ENCODE measurements around the gene CKS2. TPM values are rescaled to one million over a fixed set of nuclear protein-coding genes. Genes with fewer than 3 reads are reported as not detected.
A peak's percentile ranks its signal among the peaks of the same experiment; 100 is the strongest.
"Not testable (repeated sequence)": the region's sequence is repeated elsewhere in the genome, so short reads cannot be mapped to it uniquely, and the experiment has no call there.

The CKS2 gene
- polyA plus RNA-seq, 1 donor from 2014 or later = 48.5 TPM

DNA sequence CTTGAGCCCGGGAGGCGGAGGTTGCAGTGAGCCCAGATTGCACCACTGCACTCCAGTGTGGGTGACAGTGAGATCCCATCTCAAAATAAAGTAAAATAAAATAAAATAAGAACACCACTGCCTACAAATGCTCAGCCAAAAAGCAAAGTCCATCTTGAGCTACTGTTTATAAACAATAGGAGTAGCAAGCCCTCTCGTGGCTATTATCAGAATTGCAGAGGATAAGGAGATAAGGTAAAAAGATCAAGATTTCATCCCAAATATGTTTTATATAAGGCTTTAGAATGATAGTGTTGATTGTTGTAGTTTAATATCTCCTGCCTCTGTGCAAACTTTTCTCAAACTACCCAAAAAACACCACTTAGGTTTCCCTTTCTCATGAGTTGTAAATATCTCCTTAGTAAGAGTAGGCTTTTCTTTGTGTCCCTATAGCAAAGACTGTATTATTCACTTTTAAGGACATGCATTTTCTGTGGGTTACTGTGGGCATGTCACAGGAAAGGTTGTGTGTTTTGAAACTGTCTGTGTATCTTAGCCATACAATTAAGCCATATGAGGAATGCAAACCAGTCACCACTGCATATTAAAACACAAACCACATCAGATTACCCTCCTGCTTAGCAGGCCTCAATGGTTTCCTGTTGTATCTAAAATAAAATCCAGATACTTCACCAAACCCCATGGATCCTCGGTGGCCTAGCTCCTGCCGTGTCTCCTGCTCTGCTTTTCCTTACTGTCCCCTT is 31.8 kb upstream of the CKS2 start:
- Histone ChIP-seq H3K27me3 (ENCODE audit: insufficient read depth, low read depth, low read length) (no peaks in the 10 kb centered on the region), H3K9ac (ENCODE audit: low read length) (no peak overlapping the region), H3K9me3 (ENCODE audit: low read length) (peaks cover 6% of the 10 kb centered on the region), H3K9me2 (ENCODE audit: insufficient read depth, low read length) (no peaks in the 10 kb centered on the region), H2AFZ (ENCODE audit: low read depth, low read length) (no peak overlapping the region), H3F3A (ENCODE audit: insufficient read depth, low read length, poor library complexity, severe bottlenecking) (no peaks in the 10 kb centered on the region), H3K36me3 (ENCODE audit: insufficient read depth, low read length) (no peaks in the 10 kb centered on the region), H3K4me3 (ENCODE audit: low read length) (no peak overlapping the region), H4K20me1 (ENCODE audit: insufficient read depth) (no peaks in the 10 kb centered on the region), H3K79me2 (replicated peaks; ENCODE audit: insufficient read depth, low read length) (no peaks in the 10 kb centered on the region), H3K27ac (ENCODE audit: low read length) (no peak overlapping the region), H3K4me2 (ENCODE audit: low read length) (no peak overlapping the region)
- TF ChIP-seq RAD21 (conservative IDR thresholded peaks at IDR 0.05) = peak; percentile 92
- TF ChIP-seq, protein P1, sequence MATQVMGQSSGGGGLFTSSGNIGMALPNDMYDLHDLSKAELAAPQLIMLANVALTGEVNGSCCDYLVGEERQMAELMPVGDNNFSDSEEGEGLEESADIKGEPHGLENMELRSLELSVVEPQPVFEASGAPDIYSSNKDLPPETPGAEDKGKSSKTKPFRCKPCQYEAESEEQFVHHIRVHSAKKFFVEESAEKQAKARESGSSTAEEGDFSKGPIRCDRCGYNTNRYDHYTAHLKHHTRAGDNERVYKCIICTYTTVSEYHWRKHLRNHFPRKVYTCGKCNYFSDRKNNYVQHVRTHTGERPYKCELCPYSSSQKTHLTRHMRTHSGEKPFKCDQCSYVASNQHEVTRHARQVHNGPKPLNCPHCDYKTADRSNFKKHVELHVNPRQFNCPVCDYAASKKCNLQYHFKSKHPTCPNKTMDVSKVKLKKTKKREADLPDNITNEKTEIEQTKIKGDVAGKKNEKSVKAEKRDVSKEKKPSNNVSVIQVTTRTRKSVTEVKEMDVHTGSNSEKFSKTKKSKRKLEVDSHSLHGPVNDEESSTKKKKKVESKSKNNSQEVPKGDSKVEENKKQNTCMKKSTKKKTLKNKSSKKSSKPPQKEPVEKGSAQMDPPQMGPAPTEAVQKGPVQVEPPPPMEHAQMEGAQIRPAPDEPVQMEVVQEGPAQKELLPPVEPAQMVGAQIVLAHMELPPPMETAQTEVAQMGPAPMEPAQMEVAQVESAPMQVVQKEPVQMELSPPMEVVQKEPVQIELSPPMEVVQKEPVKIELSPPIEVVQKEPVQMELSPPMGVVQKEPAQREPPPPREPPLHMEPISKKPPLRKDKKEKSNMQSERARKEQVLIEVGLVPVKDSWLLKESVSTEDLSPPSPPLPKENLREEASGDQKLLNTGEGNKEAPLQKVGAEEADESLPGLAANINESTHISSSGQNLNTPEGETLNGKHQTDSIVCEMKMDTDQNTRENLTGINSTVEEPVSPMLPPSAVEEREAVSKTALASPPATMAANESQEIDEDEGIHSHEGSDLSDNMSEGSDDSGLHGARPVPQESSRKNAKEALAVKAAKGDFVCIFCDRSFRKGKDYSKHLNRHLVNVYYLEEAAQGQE (IDR thresholded peaks at IDR 0.05; ENCODE audit: borderline replicate concordance) = no peak
- peak; percentile 95 for TF ChIP-seq SMC3 (conservative IDR thresholded peaks at IDR 0.05; ENCODE audit: poor library complexity)
- TF ChIP-seq, protein P2, sequence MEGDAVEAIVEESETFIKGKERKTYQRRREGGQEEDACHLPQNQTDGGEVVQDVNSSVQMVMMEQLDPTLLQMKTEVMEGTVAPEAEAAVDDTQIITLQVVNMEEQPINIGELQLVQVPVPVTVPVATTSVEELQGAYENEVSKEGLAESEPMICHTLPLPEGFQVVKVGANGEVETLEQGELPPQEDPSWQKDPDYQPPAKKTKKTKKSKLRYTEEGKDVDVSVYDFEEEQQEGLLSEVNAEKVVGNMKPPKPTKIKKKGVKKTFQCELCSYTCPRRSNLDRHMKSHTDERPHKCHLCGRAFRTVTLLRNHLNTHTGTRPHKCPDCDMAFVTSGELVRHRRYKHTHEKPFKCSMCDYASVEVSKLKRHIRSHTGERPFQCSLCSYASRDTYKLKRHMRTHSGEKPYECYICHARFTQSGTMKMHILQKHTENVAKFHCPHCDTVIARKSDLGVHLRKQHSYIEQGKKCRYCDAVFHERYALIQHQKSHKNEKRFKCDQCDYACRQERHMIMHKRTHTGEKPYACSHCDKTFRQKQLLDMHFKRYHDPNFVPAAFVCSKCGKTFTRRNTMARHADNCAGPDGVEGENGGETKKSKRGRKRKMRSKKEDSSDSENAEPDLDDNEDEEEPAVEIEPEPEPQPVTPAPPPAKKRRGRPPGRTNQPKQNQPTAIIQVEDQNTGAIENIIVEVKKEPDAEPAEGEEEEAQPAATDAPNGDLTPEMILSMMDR (IDR thresholded peaks at IDR 0.05; ENCODE audit: poor library complexity, severe bottlenecking) = peak; percentile 88

DNA sequence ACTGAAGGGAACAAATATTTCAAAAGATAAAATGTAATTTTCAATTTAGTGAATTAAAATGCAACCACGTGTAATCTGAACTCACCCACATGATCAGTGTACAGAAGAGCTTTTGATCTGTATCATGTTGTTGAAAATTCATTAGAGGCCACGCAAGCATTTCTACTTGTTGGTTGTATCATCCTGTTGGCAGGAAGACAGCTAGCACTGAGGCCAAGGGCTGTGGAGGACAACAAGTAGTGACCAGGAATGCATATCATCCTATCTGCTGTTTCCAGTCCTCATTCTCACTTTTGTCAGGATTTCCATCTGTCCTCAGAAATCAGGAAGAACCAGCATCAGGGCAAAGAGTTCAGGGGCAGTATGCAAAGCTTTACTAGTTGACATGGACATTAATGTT is 29.9 kb upstream of the CKS2 start:
- Histone ChIP-seq H3K27ac (ENCODE audit: low read length) (no peak overlapping the region), H3K79me2 (replicated peaks; ENCODE audit: insufficient read depth, low read length) (no peaks in the 10 kb centered on the region), H3K36me3 (ENCODE audit: insufficient read depth, low read length) (no peaks in the 10 kb centered on the region), H3K4me2 (ENCODE audit: low read length) (no peak overlapping the region), H4K20me1 (ENCODE audit: insufficient read depth) (no peaks in the 10 kb centered on the region), H2AFZ (ENCODE audit: low read depth, low read length) (no peak overlapping the region), H3K9me3 (ENCODE audit: low read length) (no peaks in the 10 kb centered on the region), H3K9ac (ENCODE audit: low read length) (no peak overlapping the region), H3F3A (ENCODE audit: insufficient read depth, low read length, poor library complexity, severe bottlenecking) (no peaks in the 10 kb centered on the region), H3K4me3 (ENCODE audit: low read length) (no peak overlapping the region), H3K9me2 (ENCODE audit: insufficient read depth, low read length) (no peaks in the 10 kb centered on the region), H3K27me3 (ENCODE audit: insufficient read depth, low read depth, low read length) (no peaks in the 10 kb centered on the region)
- no peak for TF ChIP-seq RAD21 (conservative IDR thresholded peaks at IDR 0.05)
- no peak for TF ChIP-seq TAF1 (IDR thresholded peaks at IDR 0.05; ENCODE audit: low read depth)
- no peak for TF ChIP-seq MXI1 (conservative IDR thresholded peaks at IDR 0.05; ENCODE audit: poor library complexity, severe bottlenecking)
- no peak for TF ChIP-seq EZH2 (IDR thresholded peaks at IDR 0.05; ENCODE audit: borderline replicate concordance, insufficient read depth, low read length, poor library complexity, severe bottlenecking)
- TF ChIP-seq POLR2AphosphoS5 (IDR thresholded peaks at IDR 0.05) = no peak
- TF ChIP-seq EP300 (conservative IDR thresholded peaks at IDR 0.05; ENCODE audit: poor library complexity, severe bottlenecking) = no peak
- no peak for TF ChIP-seq SMC3 (conservative IDR thresholded peaks at IDR 0.05; ENCODE audit: poor library complexity)
- TF ChIP-seq, protein P1 (IDR thresholded peaks at IDR 0.05; ENCODE audit: borderline replicate concordance) = no peak
- TF ChIP-seq, protein P2 (IDR thresholded peaks at IDR 0.05; ENCODE audit: poor library complexity, severe bottlenecking) = no peak

DNA sequence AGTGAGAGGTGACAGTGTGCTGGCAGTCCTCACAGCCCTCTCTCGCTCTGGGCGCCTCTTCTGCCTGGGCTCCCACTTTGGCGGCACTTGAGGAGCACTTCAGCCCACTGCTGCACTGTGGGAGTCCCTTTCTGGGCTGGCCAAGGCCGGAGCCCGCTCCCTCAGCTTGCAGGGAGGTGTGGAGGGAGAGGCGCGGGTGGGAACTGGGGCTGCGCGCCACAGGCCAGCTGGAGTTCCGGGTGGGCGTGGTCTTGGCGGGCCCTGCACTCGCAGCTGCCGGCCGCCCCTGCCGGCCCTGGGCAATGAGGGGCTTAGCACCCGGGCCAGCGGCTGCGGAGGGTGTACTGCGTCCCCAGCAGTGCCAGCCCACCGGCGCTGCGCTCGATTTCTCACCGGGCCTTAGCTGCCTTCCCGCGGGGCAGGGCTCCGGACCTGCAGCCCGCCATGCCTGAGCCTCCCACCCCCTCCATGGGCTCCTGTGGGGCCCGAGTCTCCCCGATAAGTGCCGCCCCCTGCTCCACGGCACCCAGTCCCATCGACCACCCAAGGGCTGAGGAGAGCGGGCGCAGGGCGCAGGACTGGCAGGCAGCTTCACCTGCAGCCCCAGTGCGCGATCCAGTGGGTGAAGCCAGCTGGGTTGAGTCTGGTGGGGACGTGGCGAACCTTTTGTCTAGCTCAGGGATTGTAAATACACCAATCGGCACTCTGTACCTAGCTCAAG is 28.6 kb upstream of the CKS2 start:
- H3K9ac ChIP-seq (ENCODE audit: low read length); H3K4me2 ChIP-seq (ENCODE audit: low read length); H3K27me3 ChIP-seq (ENCODE audit: insufficient read depth, low read depth, low read length); H3K4me3 ChIP-seq (ENCODE audit: low read length); H3K79me2 ChIP-seq (replicated peaks; ENCODE audit: insufficient read depth, low read length); H3K9me2 ChIP-seq (ENCODE audit: insufficient read depth, low read length); H3F3A ChIP-seq (ENCODE audit: insufficient read depth, low read length, poor library complexity, severe bottlenecking); H2AFZ ChIP-seq (ENCODE audit: low read depth, low read length); H3K36me3 ChIP-seq (ENCODE audit: insufficient read depth, low read length); H3K27ac ChIP-seq (ENCODE audit: low read length); H4K20me1 ChIP-seq (ENCODE audit: insufficient read depth); H3K9me3 ChIP-seq (ENCODE audit: low read length): not testable (repeated sequence)
